Fibroblast of peridontal ligament (primary cell): ENCODE results near the gene ADPRH.

Source experiments
- DNase-seq: peaks from one replicate; pipeline ENCODE4 v3.0.0-alpha.2; 2010; ENCODE audit errors: extremely low read depth

The ADPRH gene

GRCh38 chr3:119630128-119630879 is 51.0 kb downstream of the ADPRH start:
- peak; percentile 87 for DNase-seq

GRCh38 chr3:119630880-119631329 is 51.6 kb downstream of the ADPRH start:
- no peak for DNase-seq

DNA sequence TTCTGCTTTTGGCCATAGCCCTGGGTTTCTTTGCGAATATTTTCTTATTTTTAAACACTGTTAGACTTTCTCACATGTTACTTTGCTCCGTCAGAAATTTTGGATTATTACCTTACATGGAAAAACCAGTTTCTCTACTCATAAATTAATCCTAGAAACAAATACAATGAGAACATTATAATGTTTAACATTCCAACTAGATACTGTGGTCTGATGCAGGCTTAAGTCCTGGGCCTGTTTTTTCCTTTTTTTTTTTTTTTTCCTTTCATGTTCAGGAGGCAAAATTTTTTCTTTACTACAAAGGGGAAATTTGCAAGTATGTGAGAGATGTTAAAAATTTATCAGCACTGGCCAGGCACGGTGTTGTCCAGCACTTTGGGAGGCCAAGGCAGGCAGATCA is 52.2 kb downstream of the ADPRH start:
- peak; percentile 48 for DNase-seq

DNA sequence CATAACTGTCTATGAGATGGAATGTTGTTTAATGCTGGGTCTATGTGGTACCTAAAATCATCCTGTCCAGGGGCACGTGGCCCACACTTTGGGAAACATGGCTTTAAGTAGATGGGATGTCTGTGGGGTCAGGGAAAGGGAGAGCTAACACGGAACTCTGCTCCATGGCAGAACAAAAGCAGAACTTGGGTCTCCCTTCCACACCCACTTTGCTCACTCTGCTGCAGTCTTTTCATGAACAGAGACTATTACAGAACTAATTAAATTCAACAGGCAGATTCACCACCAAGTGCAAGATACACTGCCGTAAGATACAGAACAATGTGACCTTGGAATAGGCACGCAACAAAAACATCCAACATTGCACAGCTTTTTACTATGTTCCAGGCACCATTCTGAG is 52.9 kb downstream of the ADPRH start:
- DNase-seq: no peak

DNA sequence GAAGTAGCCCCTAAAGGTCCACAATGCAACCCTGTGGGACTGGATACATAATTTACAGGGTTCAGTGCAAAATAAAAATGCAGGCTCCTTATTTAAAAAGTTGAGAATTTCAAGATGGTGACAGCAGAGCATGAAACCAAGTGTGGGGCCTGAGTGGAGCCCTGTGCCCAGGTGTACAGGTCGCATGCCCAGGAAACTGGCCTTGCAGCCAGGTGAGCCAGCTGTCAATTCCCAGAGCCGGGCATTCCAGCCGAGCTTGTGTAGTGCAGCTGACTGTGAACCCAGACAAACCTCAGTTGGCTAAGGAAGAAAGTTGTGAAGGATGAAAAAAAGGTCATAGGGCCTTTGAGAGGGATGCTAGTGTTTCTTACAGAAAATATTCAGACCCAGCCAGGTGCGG is 53.5 kb downstream of the ADPRH start:
- no peak for DNase-seq

DNA sequence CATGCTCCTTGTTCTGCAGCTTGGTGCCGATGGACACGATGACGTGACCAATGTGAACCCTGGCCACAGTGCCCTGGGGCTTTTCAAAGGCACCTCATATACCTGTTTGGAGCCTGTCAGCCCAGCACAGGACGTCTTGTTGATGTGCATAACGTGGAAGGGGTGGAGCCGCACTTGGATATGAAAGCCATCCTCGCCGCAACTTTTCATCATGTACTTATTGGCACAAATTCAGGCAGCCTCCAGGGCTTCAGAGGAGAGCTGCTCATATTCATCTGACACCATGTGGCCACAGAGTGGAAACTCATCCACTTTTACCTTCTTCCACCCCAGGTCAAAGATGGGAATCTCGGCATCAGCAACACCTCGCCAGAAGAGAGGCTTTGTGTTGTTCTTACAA is 56.4 kb downstream of the ADPRH start:
- DNase-seq: no peak

DNA sequence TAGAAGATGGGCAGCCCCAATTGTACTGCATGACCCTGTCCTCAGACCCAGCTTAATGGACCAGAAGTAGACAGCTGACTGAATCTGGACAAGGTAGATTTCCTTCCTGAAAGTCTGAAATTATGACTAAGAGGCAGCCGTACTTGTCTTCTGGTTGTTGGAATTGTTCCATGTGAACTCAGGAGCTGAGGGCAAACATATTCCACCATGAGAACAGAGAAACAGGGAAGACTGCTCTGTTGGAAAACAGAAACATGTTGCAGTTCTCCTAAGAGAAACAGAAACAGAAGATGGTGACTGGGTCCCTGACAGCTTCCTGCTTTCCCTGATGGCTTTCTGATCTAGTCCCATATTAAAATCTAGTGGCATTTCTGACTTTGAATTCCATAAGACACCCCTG is 57.0 kb downstream of the ADPRH start:
- peak; percentile 32 for DNase-seq

DNA sequence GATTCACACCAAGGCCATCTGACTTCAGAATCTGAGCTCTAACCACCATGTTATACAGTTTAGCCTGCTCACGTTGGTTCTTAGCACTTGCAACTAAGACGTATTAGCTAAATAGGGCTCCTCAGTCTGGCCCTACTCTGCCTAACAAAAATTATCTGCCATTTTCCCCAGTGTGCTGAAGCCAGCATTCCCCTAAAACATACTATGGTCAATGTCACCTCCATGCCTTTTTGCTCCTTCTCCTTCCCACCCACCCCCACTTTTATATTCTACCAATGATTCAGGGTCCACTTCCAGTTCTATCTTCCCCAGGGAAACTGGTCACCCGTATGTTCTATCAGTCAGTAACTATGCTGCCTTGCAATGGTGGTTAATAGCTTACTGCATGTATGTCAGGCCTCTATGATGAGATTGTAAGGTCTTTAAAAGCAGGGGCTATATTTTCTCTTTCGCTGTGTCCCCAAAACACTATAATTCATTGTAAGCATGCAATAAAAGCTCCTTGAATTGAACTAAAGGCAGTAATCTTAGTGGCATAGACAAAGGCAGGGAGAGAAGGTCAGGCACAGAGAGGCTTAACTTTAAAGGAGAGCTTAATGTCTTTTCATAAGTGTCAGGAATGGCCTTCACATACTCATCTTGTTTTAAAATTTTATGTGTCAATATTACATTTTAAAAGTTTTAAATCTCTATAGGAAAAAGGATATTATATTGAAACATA is 57.8 kb downstream of the ADPRH start:
- DNase-seq: no peak

GRCh38 chr3:119637679-119638477 is 58.6 kb downstream of the ADPRH start:
- peak; percentile 94 for DNase-seq
